ENCODE measurements around the gene MINDY4.
A peak's percentile ranks its signal among the peaks of the same experiment; 100 is the strongest.

MINDY4 gene

DNA sequence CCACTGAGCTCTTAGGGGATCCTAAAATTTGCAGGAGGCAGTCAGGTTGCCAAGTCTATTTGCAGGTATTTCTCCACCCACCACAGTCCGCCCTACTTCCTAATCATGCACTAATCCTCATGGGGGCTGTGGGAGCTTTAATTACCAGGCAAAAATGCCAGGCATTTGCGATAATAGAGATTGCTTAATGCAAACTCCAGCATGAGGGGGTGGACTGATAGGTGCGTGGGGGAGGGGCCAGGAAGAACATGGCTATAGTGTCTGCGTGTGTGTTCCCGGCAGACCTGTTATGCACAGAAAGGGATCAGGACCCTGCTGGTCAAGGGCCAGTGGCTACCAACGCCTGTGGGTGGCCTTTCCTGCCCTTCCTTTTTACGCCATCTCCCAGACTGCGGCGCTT, 124.8 kb downstream of the MINDY4 start:
- peak in 1 of 2 donors; percentile 64 for DNase-seq (ENCODE audit: low read depth in 2 of 2)
- no peak overlapping the region for H3K4me3 ChIP-seq (replicated peaks in 1 of 2; ENCODE audit: low read depth in 2 of 2, low read length in 2 of 2)
- TF ChIP-seq, protein P1, sequence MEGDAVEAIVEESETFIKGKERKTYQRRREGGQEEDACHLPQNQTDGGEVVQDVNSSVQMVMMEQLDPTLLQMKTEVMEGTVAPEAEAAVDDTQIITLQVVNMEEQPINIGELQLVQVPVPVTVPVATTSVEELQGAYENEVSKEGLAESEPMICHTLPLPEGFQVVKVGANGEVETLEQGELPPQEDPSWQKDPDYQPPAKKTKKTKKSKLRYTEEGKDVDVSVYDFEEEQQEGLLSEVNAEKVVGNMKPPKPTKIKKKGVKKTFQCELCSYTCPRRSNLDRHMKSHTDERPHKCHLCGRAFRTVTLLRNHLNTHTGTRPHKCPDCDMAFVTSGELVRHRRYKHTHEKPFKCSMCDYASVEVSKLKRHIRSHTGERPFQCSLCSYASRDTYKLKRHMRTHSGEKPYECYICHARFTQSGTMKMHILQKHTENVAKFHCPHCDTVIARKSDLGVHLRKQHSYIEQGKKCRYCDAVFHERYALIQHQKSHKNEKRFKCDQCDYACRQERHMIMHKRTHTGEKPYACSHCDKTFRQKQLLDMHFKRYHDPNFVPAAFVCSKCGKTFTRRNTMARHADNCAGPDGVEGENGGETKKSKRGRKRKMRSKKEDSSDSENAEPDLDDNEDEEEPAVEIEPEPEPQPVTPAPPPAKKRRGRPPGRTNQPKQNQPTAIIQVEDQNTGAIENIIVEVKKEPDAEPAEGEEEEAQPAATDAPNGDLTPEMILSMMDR (IDR thresholded peaks at IDR 0.05; ENCODE audit: low read depth, low read length), result no peak

DNA sequence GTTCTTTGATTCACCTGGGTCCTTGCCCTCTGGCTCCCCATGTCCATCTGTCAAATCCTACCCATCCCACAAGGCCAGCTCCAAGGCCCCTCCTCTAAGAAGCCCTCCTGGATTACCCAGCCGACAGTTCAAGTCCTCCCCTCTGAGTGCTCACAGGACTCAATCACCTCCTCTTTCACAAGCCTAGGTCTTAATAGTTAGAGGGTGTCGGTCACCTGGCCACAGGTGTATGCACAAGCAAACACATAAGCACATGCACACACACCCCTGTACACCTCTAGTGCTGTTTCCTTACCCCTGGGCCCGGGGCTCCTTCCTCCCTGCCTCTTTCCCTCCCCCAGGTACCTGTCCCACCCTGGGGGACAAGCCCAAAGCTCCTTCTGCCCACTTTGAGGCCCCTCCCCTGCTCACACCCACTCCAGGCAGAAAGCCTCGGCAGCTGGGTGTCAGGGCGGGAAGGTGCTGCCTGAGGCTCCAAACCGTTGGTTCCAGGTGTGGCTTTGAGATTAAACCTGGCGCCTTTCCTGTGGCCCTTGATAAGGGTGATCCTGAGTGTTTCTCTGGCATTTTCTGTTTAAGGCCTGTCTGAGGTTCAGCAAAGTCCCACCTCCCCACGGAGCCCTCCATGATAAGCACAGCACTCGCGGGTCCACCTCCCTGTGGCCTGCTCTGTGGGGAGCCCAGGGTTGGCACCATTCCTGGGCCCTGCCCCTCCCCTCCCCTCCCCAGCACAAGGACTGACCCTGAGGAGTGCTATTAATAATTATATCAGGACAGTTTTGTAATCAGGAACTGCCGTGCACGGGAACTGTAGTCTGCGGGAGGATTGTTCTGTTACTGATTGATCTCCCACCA, 125.8 kb downstream of the MINDY4 start:
- TF ChIP-seq, protein P1 (IDR thresholded peaks at IDR 0.05; ENCODE audit: low read depth, low read length), result no peak
- DNase-seq (ENCODE audit: low read depth in 2 of 2), result peak in 1 of 2 donors; percentile 68

DNA sequence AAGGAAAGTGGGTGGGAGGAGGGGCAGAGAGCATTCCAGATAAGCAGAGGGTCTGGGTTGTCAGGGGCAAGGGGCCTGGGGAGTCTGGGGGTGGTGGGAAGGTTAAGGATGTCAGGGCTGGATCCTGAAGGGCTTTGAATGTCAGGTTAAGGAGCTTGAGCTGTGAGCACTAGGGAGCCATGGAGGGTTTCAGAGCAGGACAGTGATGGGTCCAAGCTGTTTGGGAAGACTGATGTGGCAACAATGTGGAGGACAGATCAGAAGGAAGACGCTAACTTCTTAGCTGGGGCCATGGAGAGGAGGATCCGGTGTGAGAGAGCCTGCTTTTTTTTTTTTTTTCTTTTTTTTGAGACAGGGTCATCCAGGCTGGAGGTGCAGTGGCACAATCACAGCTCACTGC, 126.6 kb downstream of the MINDY4 start:
- TF ChIP-seq, protein P1 (IDR thresholded peaks at IDR 0.05; ENCODE audit: low read depth, low read length), result no peak
- H3K4me3 ChIP-seq (replicated peaks in 1 of 2; ENCODE audit: low read depth in 2 of 2, low read length in 2 of 2), result no peak overlapping the region
- DNase-seq (ENCODE audit: low read depth in 2 of 2), result no peak

More for the DNA sequence above, 125.8 kb downstream of the MINDY4 start:
- no peak overlapping the region for H3K4me3 ChIP-seq (replicated peaks in 1 of 2; ENCODE audit: low read depth in 2 of 2, low read length in 2 of 2)

DNA sequence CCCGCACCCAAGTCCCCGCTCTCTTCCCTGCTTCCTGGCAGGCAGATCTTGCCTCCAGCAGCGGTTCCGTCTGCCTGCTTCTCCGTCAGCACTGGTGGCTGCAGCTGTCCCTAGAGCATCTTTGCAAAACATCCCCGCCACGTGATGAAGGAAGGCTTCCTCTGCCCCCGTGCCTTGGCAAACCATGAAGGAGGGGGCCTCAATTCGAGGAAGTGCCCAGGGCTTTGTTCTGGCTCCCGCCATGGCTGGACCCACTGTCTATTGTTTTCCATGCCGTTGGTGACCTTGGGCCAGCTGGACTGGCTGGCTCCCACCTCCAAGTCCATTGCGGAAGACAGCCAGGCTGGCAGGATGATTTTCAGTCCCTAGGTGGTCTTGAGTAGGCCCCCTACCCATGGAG, 127.2 kb downstream of the MINDY4 start:
- DNase-seq (ENCODE audit: low read depth in 2 of 2), result no peak
- TF ChIP-seq, protein P1 (IDR thresholded peaks at IDR 0.05; ENCODE audit: low read depth, low read length), result no peak
- no peak overlapping the region for H3K4me3 ChIP-seq (replicated peaks in 1 of 2; ENCODE audit: low read depth in 2 of 2, low read length in 2 of 2)

DNA sequence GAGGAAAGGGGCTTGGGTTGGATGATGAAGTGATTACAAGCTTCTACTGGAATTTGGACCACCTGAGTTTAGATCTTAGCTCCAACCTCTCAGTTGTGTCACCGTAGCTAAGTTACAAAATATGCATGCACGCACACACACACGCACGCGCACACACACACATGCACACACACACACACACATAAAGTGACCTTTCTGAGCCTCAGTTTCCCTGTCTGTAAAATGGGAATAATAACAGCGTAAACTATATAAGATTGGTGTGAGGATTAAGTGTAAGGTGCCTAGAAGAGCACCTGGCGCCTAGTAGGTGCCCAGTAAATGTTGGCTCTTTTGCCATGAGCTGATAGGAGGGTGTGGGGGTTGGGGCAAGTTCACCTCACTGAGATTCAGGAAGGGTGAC, 127.8 kb downstream of the MINDY4 start:
- H3K4me3 ChIP-seq (replicated peaks in 1 of 2; ENCODE audit: low read depth in 2 of 2, low read length in 2 of 2), result no peak overlapping the region
- TF ChIP-seq, protein P1 (IDR thresholded peaks at IDR 0.05; ENCODE audit: low read depth, low read length), result no peak
- DNase-seq (ENCODE audit: low read depth in 2 of 2), result no peak

DNA sequence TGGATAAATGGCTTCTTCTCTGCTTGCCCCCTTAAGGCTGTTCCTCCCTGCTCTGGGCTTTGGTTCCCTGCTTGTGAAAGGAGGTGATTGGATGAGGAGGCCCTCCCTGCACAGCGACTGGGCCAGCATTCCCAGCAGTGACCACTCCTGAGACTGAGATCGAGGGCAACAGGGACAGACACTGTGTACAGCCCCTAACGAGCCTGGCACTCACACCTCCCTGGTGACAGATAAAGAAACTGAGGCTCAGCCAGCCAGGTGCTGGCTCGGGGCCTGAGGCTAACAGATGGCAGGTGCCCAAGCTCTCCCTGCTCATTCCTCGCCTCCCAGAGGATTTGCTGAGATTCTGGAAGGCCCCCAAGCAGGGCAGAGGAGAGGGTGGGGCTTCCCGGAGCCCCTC, 128.4 kb downstream of the MINDY4 start:
- TF ChIP-seq, protein P1 (IDR thresholded peaks at IDR 0.05; ENCODE audit: low read depth, low read length), result no peak
- DNase-seq (ENCODE audit: low read depth in 2 of 2), result no peak
- no peak overlapping the region for H3K4me3 ChIP-seq (replicated peaks in 1 of 2; ENCODE audit: low read depth in 2 of 2, low read length in 2 of 2)

Measured in cardiac fibroblast (primary cell).